ENCODE measurements around the gene RABIF.
"Not testable (repeated sequence)": the region's sequence is repeated elsewhere in the genome, so short reads cannot be mapped to it uniquely, and the experiment has no call there.

RABIF gene

DNA sequence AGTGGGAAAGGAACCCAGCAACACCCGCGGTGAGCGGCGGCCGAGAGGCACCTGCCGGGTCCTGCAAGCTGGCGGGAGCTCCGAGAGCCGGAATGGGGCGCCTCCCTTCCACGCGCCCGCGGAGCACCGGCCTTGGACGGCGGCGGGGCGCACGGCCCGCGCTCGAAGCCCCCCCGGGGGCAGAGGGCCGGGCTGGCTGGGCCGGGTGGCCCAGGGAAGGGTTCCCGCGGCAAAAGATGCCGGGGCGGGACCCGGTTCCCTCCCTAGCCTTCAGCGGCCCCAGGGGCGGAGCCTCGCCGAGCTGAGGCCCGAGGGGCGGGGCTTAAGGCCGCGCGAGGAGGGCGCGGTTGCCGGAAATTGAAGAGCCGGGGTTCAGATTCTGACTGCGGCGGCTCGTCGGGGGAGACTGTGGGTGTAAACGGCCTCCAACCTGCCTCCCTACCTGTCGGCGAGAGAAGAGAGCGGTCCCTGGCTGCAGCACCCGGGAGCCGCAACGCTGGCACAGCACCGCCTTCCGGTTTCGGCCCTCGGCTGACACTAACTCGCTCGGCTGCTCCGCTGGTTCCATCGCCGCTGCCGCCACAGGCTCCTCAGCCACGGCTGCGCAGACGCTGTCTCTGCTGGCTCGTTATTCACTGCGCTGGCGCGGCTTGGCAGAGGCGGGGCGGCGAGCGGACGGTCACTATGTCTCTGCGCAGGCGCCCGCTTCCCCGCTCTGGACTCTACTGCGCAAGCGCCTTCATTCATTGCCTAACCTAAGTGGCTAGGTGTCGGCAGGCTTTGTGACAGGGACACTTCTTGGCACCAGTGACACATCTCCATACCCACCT, at the start of gene RABIF:
Gene RABIF (minus strand): TSS at position 619 of the 830 bp plus-strand sequence. CDS start 51 bp downstream, at position 568.
- DNase-seq = peak; percentile 94 to 98

DNA sequence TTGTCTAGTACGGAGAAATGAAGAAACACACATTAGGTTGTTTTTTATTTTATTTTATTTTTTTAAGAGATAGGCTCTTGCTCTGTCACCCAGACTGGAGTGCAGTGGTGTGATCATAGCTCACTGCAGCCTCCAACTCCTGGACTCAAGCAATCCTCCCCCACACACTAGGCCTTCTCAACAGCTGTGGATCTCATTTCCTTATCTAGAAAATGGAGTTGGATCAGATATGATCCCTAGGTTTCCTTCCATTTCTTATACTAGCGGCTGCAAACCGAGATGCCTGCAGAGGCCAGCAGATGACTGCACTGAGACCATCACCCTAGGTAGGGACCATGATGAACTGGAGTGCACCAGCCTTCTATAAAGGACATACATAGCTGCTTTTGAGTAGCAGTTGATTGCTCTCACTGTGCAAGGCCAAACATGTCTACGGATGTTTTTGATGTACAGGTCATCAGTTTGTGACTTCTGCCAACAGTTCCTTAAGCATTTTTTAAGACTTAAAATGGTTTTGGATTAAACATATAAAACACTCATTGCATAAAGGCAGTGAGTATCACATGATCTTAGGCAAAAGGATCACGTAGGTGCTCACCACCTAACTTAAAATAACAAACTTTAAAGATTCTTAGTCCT, 49.5 kb upstream of the RABIF start:
- DNase-seq = no peak

DNA sequence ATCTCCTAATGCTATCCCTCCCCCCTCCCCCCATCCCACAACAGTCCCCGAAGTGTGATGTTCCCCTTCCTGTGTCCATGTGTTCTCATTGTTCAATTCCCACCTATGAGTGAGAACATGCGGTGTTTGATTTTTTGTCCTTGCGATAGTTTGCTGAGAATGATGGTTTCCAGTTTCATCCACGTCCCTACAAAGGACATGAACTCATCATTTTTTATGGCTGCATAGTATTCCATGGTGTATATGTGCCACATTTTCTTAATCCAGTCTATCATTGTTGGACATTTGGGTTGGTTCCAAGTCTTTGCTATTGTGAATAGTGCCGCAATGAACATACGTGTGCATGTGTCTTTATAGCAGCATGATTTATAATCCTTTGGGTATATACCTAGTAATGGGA, 47.5 kb upstream of the RABIF start:
- not testable (repeated sequence) for DNase-seq

DNA sequence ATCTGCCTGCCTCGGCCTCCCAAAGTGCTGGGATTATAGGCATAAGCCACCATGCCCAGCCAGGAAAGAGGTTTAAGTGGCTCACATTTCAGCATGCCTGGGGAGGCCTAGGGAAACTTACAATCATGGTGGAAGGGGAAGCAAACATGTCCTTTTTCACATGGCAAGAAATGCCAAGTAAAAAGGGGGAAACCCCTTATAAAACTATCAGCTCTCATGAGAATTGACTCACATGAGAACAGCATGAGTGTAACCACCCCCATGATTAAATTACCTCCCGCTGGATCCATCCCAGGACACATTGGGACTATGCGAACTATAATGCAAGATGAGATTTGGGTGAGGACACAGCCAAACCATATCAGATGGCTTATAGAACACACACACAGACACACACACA, 46.9 kb upstream of the RABIF start:
- DNase-seq = no peak

- DNase-seq = no peak
These were observed 45.8 kb upstream of the RABIF start for GRCh38 chr1:202934755-202935154.

DNA sequence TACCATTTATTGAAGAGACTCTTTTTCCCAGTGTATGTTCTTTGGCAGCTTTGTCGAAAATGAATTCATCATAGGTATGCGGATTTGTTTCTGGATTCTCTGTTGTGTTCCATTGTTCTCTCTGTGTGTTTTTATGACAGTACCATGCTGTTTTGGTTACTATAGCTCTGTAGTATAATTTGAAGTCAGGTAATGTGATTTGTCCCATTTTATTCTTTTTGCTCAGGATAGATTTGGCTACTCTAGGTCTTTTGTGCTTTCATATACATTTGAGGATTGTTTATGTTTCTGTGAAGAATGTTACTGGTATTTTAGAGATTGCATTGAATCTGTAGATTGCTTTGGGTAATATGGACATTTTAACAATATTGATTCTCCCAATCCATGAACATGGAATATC, 43.5 kb upstream of the RABIF start:
- DNase-seq = no peak

DNA sequence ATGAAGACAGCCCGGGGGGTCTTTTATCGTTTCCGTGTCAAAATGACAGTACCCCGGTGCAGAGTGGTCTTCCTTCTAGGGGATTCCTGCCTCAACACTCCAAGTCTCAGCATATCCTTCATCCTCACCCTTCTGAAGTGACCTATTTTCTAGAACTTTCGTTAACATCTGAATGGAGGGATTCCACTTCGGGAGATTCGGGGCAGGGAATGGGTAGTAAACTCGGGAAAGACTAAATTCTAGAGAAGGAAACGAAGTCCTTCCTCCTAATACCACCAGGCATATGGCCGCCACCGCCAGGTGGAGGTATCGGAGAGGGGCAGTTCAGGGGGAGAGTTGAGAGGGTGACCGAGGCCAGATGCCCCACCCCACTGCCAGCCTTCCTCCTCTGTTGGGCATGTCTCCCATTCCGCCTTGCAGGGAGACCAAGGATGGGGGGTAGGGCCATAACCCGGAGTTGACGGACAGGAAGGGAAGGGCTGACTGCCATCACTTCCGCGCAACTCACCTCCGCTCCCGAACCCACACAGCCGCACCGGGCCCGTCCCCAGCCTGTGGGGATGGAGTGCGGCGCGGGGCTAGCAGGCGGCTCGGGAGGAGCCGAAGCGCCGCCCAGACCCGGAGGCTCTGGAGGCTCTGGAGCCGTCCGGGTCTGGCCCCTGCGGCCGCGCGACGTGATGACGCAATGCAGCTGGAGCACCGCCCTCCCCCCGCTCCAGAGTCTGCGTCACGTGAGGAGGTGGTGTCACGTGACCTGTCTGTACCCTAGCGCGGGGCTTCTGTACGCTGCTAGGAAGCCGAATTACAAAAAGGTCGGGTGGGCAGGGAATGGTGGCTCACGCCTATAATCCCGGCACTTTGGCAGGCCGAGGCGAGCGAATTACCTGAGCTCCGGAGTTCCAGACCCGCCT, 37.9 kb upstream of the RABIF start, which contains the start of gene KLHL12:
Gene KLHL12 (minus strand): TSS at position 654 of the 911 bp plus-strand sequence. CDS start 2,072 bp downstream, outside the sequence.
- peak; percentile 93 for DNase-seq

DNA sequence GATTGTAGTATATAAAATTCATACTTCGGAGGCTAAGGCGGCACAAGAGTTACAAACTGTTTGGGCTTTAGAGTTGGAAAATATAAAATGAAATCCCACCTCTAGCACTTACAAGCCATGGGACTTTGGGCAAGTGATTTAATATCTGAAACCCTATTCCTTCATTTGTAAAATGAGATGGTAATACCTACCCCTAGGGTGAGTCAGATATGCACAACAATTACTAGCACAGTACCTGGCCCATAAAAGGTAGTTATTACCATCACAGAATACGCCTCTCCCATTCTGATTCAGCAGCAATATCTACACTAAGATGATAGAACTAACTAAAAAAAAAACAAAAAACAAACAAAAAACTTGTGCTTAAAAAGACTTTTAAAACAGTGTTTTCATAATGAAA, 34.6 kb upstream of the RABIF start:
- no peak for DNase-seq

DNA sequence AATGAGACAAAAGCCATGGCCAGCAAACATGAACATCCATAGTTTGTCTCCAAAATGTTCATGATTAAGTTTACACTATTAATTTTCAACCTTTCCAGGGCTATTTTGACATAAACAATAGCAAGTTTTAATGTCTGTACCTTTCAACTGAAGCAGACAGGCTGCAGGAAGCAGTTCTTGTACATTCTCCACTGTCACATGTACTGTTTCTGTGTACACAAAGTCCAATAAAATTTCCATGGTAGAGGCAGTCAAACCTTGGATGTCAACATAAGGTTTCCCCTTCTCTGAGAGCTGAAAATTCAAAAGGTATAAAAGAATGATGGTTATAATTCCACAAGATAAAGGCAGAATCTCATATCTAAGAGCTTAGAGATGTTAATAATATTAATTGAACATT, 30.7 kb upstream of the RABIF start:
- DNase-seq = no peak

DNA sequence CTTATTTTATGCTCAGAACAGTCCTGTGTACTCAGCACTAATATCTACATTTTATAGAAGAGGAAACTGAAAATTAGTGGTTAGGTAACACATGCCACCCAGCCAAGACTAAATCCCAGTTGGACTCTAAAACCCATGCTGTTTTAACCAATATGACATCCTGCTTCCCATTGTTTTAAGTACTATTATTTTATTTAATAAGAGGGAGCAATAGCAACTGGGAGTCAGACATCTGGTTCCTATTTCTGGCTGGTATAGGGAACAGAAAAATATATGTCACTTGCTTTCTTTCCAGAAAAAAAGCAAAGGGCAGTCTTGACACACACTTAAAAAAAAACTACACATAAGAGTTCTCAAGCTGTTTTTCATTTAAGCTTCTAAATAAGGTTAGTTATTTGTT, 26.2 kb upstream of the RABIF start:
- no peak for DNase-seq

DNA sequence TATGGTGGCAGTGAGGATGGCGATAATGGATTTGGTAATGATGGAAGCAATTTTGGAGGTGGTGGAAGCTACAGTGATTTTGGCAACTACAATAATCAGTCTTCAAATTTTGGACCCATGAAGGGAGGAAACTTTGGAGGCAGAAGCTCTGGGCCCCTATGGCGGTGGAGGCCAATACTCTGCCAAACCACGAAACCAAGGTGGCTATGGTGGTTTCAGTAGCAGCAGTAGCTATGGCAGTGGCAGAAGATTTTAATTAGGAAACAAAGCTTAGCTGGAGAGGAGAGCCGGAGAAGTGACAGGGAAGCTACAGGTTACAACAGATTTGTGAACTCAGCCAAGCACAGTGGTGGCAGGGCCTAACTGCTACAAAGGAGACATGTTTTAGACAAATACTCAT, 23.5 kb upstream of the RABIF start:
- DNase-seq = not testable (repeated sequence)

GRCh38 chr1:202909494-202909893, 20.5 kb upstream of the RABIF start:
- no peak for DNase-seq

- DNase-seq = no peak
These were observed 20.0 kb upstream of the RABIF start for GRCh38 chr1:202908998-202909397.

DNA sequence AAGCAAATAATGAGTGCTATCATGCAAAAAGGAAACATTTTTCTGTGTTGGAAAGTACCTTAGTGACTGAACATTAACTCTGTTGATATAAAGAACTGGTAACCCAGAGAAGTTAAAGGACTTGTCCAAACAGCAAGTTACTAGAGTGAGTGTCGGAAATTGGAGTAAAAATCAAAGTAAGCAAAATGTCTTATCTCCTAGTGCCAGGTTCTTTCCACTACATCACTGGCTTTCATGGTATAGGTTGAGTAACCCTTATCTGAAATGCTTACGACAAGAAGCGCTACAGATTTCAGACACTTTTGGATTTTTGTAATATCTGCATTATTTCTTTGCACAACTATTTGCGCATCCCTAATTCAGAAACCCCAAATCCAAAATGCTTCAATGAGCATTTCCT, 16.4 kb upstream of the RABIF start:
- DNase-seq = no peak

DNA sequence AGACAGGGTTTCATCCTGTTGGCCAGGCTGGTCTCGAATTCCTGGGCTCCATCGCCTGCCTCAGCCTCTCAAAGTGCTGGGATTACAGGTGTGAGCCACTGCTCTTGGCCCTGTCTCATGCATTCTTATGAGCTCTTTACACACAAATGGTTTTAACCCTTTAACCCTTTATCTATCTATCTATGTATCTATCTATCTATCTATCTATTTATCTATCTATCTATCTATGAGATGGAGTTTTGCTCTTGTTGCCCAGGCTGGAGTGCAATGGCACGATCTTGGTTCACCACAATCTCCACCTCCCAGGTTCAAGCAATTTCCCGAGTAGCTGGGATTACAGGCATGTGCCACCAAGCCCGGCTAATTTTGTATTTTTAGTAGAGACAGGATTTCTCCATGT, 14.9 kb upstream of the RABIF start:
- not testable (repeated sequence) for DNase-seq

GRCh38 chr1:202901555-202901954, 12.6 kb upstream of the RABIF start:
- no peak for DNase-seq

GRCh38 chr1:202892501-202892900, 3.6 kb upstream of the RABIF start:
- DNase-seq = no peak

GRCh38 chr1:202890392-202890791, 1.4 kb upstream of the RABIF start:
- no peak for DNase-seq

GRCh38 chr1:202888221-202888530, 773 bp downstream of the RABIF start:
- no peak for DNase-seq

DNA sequence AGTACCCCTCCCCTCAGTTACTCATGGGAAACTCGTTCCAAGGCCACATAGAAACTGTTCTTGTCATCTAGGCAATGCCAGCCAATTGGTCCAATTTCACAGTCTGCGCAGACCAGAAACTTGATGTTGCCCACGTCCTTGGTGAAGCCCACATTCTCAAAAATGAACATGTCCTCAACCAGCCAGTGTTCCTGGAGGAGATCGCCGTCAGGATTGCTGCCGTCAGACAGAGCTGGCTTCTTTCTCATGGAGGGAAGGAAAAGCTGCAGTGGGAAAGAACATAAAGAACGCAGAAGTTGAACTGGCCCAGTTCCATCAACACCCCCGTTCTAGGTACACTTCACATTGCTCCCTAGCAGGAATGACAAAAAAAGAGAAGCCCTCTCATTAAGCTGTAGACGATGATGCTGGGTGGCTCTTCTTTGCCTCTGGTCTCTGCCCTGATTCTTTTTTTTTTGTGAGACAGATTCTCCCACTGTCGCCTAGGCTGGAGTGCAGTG, 7.9 kb downstream of the RABIF start:
- DNase-seq = no peak

DNA sequence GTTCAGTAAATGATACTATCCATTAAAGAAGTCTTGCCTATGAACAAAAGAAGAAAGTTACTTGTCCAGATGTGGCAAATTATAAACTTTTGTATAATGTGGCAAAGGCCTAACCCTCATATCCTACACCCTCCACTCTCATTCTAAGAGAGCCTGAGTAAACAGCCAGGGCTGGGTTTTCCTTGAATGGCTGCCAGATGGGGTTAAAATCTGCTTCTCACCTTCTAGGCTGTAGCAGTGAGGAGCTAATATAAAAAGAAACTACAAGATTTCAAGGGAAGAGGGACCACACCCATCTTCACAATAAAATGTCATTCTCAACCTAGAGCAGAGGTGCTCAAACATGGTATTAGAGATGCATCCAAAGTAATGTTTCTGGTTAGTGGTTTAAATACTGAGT, 8.9 kb downstream of the RABIF start:
- DNase-seq = no peak

- no peak for DNase-seq
These were observed 9.8 kb downstream of the RABIF start for GRCh38 chr1:202879128-202879527.

DNA sequence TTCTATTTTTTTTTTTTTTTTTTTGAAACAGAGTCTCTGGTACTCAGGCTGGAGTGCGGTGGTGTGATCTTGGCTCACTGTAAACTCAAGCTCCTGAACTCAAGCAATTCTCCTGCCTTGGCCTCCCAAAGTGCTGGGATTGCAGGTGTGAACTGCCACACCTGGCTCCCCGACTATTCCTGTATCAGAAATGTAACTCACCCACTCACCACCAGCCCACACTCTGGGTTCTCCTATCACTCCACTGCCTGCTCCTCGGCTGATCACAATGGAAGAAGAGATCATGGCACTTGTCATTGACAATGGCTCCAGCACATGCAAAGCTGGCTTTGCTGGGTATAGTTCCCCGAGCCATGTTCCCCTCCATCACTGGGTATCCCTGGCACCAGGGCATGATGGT, 15.9 kb downstream of the RABIF start:
- no peak for DNase-seq
